ENCODE measurements around the gene COX19. TPM values are rescaled to one million over a fixed set of nuclear protein-coding genes. Genes with fewer than 3 reads are reported as not detected.

Gene COX19
- total and polyA plus RNA-seq, 2 donors (not counting 1 experiment from before 2014, with no cell fraction given), result 14.7 to 38.3 TPM

DNA sequence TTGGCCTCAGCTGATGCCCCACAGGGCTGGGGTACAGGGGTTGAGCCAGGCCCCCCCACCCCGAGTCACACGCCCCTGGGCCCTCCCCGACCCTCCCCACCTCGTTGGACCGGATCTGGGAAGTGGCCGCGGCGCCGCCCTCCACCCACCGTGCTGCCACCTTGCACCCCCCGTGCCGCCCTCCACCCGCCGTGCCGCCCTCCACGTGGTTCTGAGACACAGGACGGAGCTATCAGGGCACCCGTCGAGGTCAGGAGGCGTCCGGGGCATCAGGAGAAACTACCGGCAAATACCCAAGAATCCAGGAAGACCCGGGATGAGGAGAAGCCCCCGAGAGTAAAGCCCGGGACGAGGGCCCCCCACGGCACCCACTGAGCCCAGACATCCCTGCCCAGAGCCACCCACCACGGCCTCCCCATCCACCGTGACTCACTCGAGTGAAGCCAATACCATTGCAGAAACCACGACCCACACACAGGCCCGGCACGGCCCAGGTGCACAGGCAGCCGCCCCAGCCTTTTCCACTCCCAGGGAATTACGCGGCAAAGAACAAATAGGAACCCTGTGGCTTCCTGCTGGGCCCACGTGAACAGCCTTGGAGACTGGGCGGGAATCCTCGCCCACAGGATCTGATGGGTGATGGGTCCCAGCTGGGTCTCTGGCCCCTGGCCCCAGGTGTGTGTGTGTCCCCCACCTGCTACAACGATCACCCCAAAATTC lies 54.8 kb downstream of the COX19 start:
- Histone ChIP-seq H3K9me3 (ENCODE audit: control extremely low read depth in 1 of 3, control insufficient read depth in 2 of 3, insufficient read depth in 1 of 3, low read length in 2 of 3) (peaks cover 0 to 4% (median 0%) of the 10 kb centered on the region in 3 donors), H3K4me2 (replicated peaks; ENCODE audit: low read depth, low read length, poor library complexity, severe bottlenecking) (no peak overlapping the region), H3K27ac (ENCODE audit: low read length in 2 of 2) (no peak overlapping the region), H3K4me3 (ENCODE audit: control extremely low read depth in 1 of 5, extremely low read depth in 1 of 5, insufficient read depth in 1 of 5, low read depth in 2 of 5, low read length in 4 of 5) (no peak overlapping the region), H3K9ac (ENCODE audit: low read length) (no peak overlapping the region), H4K20me1 (ENCODE audit: control insufficient read depth, insufficient read depth, low read length, poor library complexity, severe bottlenecking) (no peaks in the 10 kb centered on the region), H3K36me3 (replicated peaks in 1 of 2; ENCODE audit: control extremely low read depth in 1 of 2, control insufficient read depth in 1 of 2, extremely low read depth in 1 of 2, insufficient read depth in 2 of 2, low read length in 1 of 2) (no peaks in the 10 kb centered on the region), H2AFZ (ENCODE audit: insufficient read depth, low read depth, low read length, poor library complexity, severe bottlenecking) (no peak overlapping the region), H3K27me3 (replicated peaks in 1 of 4; ENCODE audit: control extremely low read depth in 1 of 4, control insufficient read depth in 3 of 4, insufficient read depth in 4 of 4, low read length in 3 of 4) (no peaks in the 10 kb centered on the region), H3K4me1 (ENCODE audit: control insufficient read depth in 2 of 2, insufficient read depth in 2 of 2, low read length in 2 of 2) (peaks cover 30 to 46% of the 10 kb centered on the region in 2 donors), H3K79me2 (ENCODE audit: control insufficient read depth, insufficient read depth, low read length) (no peaks in the 10 kb centered on the region)
- Mint-ChIP-seq H3K27ac (peak overlapping the region; percentile 26), H3K27me3 (no peaks in the 10 kb centered on the region), H3K4me3 (peak overlapping the region; percentile 39), H3K9me3 (ENCODE audit: insufficient read depth) (no peaks in the 10 kb centered on the region), H3K4me1 (peaks cover 29% of the 10 kb centered on the region)
- 70% methylated on average over 33 of the region's 40 CpGs for WGBS (ENCODE audit: insufficient coverage)
- CTCF ChIA-PET, result interaction anchor here (1.0 to 2.1 kb wide), 2 partner anchors 11 to 256 kb away, joined by 4 to 5 read pairs; no protein-coding TSS in a partner anchor
- no peak for TF ChIP-seq EZH2 (IDR thresholded peaks at IDR 0.05; ENCODE audit: borderline replicate concordance, insufficient read depth, low read depth, low read length, poor library complexity, severe bottlenecking)
- TF ChIP-seq, protein P1, sequence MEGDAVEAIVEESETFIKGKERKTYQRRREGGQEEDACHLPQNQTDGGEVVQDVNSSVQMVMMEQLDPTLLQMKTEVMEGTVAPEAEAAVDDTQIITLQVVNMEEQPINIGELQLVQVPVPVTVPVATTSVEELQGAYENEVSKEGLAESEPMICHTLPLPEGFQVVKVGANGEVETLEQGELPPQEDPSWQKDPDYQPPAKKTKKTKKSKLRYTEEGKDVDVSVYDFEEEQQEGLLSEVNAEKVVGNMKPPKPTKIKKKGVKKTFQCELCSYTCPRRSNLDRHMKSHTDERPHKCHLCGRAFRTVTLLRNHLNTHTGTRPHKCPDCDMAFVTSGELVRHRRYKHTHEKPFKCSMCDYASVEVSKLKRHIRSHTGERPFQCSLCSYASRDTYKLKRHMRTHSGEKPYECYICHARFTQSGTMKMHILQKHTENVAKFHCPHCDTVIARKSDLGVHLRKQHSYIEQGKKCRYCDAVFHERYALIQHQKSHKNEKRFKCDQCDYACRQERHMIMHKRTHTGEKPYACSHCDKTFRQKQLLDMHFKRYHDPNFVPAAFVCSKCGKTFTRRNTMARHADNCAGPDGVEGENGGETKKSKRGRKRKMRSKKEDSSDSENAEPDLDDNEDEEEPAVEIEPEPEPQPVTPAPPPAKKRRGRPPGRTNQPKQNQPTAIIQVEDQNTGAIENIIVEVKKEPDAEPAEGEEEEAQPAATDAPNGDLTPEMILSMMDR (IDR thresholded peaks at IDR 0.05), result no peak
- POLR2A ChIA-PET, result interaction anchor here (0.6 kb wide), 1 partner anchor 29 kb away, joined by 5 read pairs; no protein-coding TSS in a partner anchor
- DNase-seq (no peak), ATAC-seq (ENCODE audit: low read depth) (no peak)
- intact Hi-C loops (cut with micrococcal nuclease), result loop anchor here (5.0 kb wide), 1 partner anchor 102 kb away; no protein-coding TSS in a partner anchor

DNA sequence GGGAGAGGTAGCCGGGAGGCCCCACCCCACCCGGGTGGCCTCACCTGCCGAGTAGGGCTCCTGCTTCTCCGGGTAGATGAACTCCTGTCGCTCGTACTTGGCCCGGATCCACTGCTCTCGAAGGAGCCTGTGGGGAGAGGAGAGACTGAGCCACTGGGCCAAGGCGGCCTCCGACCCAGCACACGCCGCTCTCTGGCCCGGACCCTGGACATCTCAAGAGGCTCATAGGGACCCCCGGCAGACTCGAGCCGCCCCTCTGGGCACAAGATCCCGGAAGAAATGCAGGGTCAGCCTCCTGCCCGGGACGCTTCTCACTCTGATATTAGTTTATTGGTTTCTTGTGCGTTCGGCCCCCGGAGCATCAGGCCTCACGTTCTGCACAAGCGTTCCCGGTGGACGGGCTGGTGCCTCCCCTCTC lies 55.4 kb downstream of the COX19 start:
- no peak for DNase-seq

More for the DNA sequence above, 55.4 kb downstream of the COX19 start:
- Histone ChIP-seq H3K27me3 (replicated peaks in 1 of 4; ENCODE audit: control extremely low read depth in 1 of 4, control insufficient read depth in 3 of 4, insufficient read depth in 4 of 4, low read length in 3 of 4) (no peaks in the 10 kb centered on the region), H3K9ac (ENCODE audit: low read length) (no peak overlapping the region), H4K20me1 (ENCODE audit: control insufficient read depth, insufficient read depth, low read length, poor library complexity, severe bottlenecking) (no peaks in the 10 kb centered on the region), H3K79me2 (ENCODE audit: control insufficient read depth, insufficient read depth, low read length) (no peaks in the 10 kb centered on the region), H3K9me3 (ENCODE audit: control extremely low read depth in 1 of 3, control insufficient read depth in 2 of 3, insufficient read depth in 1 of 3, low read length in 2 of 3) (peaks cover 0 to 4% (median 0%) of the 10 kb centered on the region in 3 donors), H3K27ac (ENCODE audit: low read length in 2 of 2) (no peak overlapping the region), H2AFZ (ENCODE audit: insufficient read depth, low read depth, low read length, poor library complexity, severe bottlenecking) (no peak overlapping the region), H3K4me1 (ENCODE audit: control insufficient read depth in 2 of 2, insufficient read depth in 2 of 2, low read length in 2 of 2) (peaks cover 29 to 40% of the 10 kb centered on the region in 2 donors), H3K4me2 (replicated peaks; ENCODE audit: low read depth, low read length, poor library complexity, severe bottlenecking) (no peak overlapping the region), H3K4me3 (ENCODE audit: control extremely low read depth in 1 of 5, extremely low read depth in 1 of 5, insufficient read depth in 1 of 5, low read depth in 2 of 5, low read length in 4 of 5) (no peak overlapping the region), H3K36me3 (replicated peaks in 1 of 2; ENCODE audit: control extremely low read depth in 1 of 2, control insufficient read depth in 1 of 2, extremely low read depth in 1 of 2, insufficient read depth in 2 of 2, low read length in 1 of 2) (no peaks in the 10 kb centered on the region)
- H3K4me1 Mint-ChIP-seq, result peaks cover 29% of the 10 kb centered on the region
- WGBS (ENCODE audit: insufficient coverage), result over 99% methylated on average over 21 of the region's 26 CpGs
- CTCF ChIA-PET, result interaction anchor here (1.0 to 2.1 kb wide), 2 partner anchors 11 to 256 kb away, joined by 4 to 5 read pairs; no protein-coding TSS in a partner anchor
- no peak for ATAC-seq (ENCODE audit: low read depth)
- TF ChIP-seq, protein P1 (IDR thresholded peaks at IDR 0.05), result no peak
- no peak for TF ChIP-seq EZH2 (IDR thresholded peaks at IDR 0.05; ENCODE audit: borderline replicate concordance, insufficient read depth, low read depth, low read length, poor library complexity, severe bottlenecking)
- POLR2A ChIA-PET, result interaction anchor here (0.6 kb wide), 1 partner anchor 29 kb away, joined by 5 read pairs; no protein-coding TSS in a partner anchor
- no peak overlapping the region for H3K27ac Mint-ChIP-seq
- no peaks in the 10 kb centered on the region for H3K9me3 Mint-ChIP-seq (ENCODE audit: insufficient read depth)
- intact Hi-C loops (cut with micrococcal nuclease), result loop anchor here (5.0 to 10.0 kb wide), 2 partner anchors 102 to 145 kb away; no protein-coding TSS in a partner anchor
- H3K27me3 Mint-ChIP-seq, result no peaks in the 10 kb centered on the region
- H3K4me3 Mint-ChIP-seq, result no peak overlapping the region

All from B cell (primary cell).